ENCODE measurements around the gene HNRNPUL1. TPM values are rescaled to one million over a fixed set of nuclear protein-coding genes. Genes with fewer than 3 reads are reported as not detected.

HNRNPUL1 gene
- total and polyA plus RNA-seq, 9 of the 15 experiments (the other 6 are each of a cell fraction or from before 2014, with no cell fraction given): 7.3 to 211 (median 85.0) TPM

- TF ChIP-seq LEF1 (IDR thresholded peaks at IDR 0.05) (no peak), MYNN (IDR thresholded peaks at IDR 0.05) (0 out of 2 replicates have a peak, but pooled peaks have one; percentile 11), MYNN (CRISPR knock-in tag; IDR thresholded peaks at IDR 0.05) (no peak), ZNF3 (CRISPR knock-in tag; IDR thresholded peaks at IDR 0.05) (0 out of 2 replicates have a peak, but pooled peaks have one; percentile 40), DMBX1 (CRISPR knock-in tag; IDR thresholded peaks at IDR 0.05; ENCODE audit: borderline replicate concordance) (no peak), RBM15 (IDR thresholded peaks at IDR 0.05; ENCODE audit: insufficient read depth, low read length) (no peak), CAMTA2 (CRISPR knock-in tag; conservative IDR thresholded peaks at IDR 0.05) (0 out of 2 replicates have a peak, but pooled peaks have one; percentile 21), MEIS2 (IDR thresholded peaks at IDR 0.05; ENCODE audit: partially characterized antibody) (peak; percentile 27), SMAD4 (CRISPR knock-in tag; conservative IDR thresholded peaks at IDR 0.05) (no peak)
- TF ChIP-seq, protein P1, sequence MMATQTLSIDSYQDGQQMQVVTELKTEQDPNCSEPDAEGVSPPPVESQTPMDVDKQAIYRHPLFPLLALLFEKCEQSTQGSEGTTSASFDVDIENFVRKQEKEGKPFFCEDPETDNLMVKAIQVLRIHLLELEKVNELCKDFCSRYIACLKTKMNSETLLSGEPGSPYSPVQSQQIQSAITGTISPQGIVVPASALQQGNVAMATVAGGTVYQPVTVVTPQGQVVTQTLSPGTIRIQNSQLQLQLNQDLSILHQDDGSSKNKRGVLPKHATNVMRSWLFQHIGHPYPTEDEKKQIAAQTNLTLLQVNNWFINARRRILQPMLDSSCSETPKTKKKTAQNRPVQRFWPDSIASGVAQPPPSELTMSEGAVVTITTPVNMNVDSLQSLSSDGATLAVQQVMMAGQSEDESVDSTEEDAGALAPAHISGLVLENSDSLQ (IDR thresholded peaks at IDR 0.05): peak; percentile 75
- TF ChIP-seq, protein P2, sequence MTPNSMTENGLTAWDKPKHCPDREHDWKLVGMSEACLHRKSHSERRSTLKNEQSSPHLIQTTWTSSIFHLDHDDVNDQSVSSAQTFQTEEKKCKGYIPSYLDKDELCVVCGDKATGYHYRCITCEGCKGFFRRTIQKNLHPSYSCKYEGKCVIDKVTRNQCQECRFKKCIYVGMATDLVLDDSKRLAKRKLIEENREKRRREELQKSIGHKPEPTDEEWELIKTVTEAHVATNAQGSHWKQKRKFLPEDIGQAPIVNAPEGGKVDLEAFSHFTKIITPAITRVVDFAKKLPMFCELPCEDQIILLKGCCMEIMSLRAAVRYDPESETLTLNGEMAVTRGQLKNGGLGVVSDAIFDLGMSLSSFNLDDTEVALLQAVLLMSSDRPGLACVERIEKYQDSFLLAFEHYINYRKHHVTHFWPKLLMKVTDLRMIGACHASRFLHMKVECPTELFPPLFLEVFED (CRISPR knock-in tag; conservative IDR thresholded peaks at IDR 0.05): 0 out of 2 replicates have a peak, but pooled peaks have one; percentile 9
These were observed 45.2 kb downstream of the HNRNPUL1 start (continued) for GRCh38 chr19:41309180-41310032.

All from K562 (cell line).